Thyroid gland (tissue), 4 donors: ENCODE results near the gene ZNF841.

Experiments used
- POLR2A ChIP-seq, 2 donors: fragments of 450-650 bp; IDR thresholded peaks; one replicate each; pipeline ENCODE4 v1.6.1; 2017; ENCODE audit warnings: antibody characterized with exemption in 2 of 2, mild to moderate bottlenecking in 2 of 2, moderate library complexity in 1 of 2
- TF ChIP-seq, protein P1 (sequence below), 6 experiments: fragments of 200-600 bp in 3 of 6; fragments of 450-650 bp in 3 of 6; sonication (generic) in 3 of 6; IDR thresholded peaks; one replicate each; pipeline ENCODE4 v1.5.1; 2016 to 2019; ENCODE audit warnings: antibody characterized with exemption in 6 of 6, mild to moderate bottlenecking in 2 of 6, inconsistent platforms in 1 of 6, moderate library complexity in 1 of 6

DNA sequence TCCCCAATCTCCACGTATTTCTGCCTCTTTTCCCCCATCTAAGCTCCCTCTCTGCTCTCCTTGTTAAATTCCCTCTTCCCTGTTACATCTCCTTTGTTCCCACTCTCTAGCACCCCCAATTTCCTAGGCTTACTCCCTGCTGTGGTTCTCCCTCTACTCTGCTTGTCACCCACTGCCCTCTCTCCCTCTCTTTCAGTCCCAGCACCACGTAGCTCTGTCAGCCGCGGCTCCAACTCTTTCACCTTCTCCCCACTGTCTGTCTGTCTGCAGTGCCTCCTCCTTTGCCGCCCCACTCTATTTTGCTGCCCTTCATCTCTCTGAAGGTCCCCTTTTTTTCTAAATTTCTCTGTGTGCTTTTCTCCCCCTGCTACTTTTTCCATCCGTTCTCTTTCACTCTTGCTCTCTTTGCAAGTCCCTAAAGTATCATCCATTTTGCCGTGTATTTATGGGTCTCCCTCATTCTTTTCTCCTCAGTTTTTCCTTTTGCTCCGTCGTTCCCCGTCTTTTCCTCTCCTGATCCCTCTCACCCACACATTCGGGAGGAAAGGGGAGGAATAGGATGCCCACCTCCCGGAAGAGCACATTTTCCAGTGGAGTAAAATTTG lies 937 bp downstream of the ZNF841 start:
- TF ChIP-seq, protein P1, sequence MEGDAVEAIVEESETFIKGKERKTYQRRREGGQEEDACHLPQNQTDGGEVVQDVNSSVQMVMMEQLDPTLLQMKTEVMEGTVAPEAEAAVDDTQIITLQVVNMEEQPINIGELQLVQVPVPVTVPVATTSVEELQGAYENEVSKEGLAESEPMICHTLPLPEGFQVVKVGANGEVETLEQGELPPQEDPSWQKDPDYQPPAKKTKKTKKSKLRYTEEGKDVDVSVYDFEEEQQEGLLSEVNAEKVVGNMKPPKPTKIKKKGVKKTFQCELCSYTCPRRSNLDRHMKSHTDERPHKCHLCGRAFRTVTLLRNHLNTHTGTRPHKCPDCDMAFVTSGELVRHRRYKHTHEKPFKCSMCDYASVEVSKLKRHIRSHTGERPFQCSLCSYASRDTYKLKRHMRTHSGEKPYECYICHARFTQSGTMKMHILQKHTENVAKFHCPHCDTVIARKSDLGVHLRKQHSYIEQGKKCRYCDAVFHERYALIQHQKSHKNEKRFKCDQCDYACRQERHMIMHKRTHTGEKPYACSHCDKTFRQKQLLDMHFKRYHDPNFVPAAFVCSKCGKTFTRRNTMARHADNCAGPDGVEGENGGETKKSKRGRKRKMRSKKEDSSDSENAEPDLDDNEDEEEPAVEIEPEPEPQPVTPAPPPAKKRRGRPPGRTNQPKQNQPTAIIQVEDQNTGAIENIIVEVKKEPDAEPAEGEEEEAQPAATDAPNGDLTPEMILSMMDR (IDR thresholded peaks at IDR 0.05) = no peak
- no peak for TF ChIP-seq POLR2A (IDR thresholded peaks at IDR 0.05)
